Prostate gland (tissue), 2 donors: ENCODE data around the gene TRIP4.

Experiments used
- CTCF ChIP-seq, 4 experiments: fragments of 200-600 bp in 2 of 4; fragments of 450-650 bp in 2 of 4; sonication (generic) in 2 of 4; IDR thresholded peaks; 1 replicate in 3 of 4; 2 replicates in 1 of 4; pipeline ENCODE4 v1.5.1; 2016 to 2019; ENCODE audit warnings: antibody characterized with exemption in 4 of 4, mild to moderate bottlenecking in 2 of 4, moderate library complexity in 2 of 4
- POLR2A ChIP-seq: fragments of 450-650 bp; IDR thresholded peaks from one replicate; pipeline ENCODE4 v1.6.1; 2016; ENCODE audit warnings: antibody characterized with exemption, mild to moderate bottlenecking

- TF ChIP-seq CTCF (IDR thresholded peaks at IDR 0.05): no peak
- TF ChIP-seq POLR2A: no peak
Observed at GRCh38 chr15:64459066-64459781, 71.6 kb downstream of the TRIP4 start.
